Middle frontal gyrus (tissue), 1 donor: Measurements from ENCODE around the gene TRAF2.
A peak's percentile ranks its signal among the peaks of the same experiment; 100 is the strongest.
"Not testable (repeated sequence)": the region's sequence is repeated elsewhere in the genome, so short reads cannot be mapped to it uniquely, and the experiment has no call there.

Experiments used
- DNase-seq: peaks from one replicate; pipeline ENCODE4 v3.0.0-alpha.2; 2015; ENCODE audit warnings: low spot score; ENCODE audit errors: extremely low spot score

TRAF2 gene, protein sequence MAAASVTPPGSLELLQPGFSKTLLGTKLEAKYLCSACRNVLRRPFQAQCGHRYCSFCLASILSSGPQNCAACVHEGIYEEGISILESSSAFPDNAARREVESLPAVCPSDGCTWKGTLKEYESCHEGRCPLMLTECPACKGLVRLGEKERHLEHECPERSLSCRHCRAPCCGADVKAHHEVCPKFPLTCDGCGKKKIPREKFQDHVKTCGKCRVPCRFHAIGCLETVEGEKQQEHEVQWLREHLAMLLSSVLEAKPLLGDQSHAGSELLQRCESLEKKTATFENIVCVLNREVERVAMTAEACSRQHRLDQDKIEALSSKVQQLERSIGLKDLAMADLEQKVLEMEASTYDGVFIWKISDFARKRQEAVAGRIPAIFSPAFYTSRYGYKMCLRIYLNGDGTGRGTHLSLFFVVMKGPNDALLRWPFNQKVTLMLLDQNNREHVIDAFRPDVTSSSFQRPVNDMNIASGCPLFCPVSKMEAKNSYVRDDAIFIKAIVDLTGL

DNA sequence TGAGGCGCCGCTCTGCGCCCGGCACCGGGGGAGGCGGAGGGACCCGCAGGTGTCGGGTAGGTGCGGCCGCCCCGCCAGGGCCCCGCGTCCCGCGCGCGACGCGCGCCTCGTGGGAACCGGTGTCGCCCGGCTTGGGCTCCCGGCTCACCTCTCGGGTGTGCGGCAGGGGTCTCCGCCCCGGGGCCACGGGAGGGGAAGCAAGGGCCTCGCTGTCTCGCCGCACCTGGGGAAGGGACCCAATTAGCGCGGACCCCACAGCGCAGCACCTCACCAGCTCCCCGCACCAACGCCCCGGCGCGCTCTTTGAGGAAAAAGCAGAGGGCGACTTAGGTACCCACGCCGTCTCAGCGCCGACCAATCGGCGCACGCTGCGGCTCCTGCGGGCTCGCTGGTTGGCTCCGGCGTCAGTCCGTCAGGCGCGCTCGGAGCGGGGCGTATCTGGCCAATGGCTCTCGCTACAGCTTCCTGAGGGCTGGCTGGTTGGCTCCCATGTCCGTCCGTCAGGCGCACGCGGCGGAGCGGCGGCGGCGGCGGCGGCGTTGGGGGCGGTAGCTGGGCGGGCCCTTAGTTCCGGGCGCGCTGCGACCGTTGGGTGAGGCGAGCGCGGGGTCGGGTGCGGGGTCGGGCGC lies at the start of gene TRAF2:
TRAF2 (plus strand) TSS at position 567 of the 629 bp plus-strand sequence. CDS start 12,225 bp downstream, outside the sequence.
- DNase-seq, result peak; percentile 98

DNA sequence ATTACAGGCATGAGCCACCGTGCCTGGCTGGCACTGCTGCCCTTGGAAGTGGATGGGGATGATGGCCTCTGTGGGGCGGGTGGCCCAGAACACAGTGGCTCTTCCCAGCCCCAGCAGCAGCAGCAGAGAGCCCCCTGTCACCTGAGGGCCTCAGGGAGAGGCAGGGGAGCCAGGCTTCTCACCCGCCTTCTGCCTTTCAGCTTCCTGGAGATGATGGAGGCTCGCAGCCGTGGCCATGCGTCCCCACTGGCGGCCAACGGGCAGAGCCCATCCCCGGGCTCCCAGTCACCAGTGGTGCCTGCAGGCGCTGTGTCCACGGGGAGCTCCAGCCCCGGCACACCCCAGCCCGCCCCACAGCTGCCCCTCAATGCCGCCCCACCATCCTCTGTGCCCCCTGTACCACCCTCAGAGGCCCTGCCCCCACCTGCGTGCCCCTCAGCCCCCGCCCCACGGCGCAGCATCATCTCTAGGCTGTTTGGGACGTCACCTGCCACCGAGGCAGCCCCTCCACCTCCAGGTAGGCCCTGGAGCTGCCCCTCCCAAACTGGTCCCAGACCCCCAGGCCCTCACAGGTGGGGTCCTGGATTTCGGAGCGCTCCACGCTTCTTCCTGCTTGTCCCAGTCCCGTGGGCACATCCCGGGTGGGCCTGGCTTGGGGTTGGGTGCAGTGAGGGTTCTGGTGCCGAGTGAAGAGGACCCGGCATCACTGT lies 49.0 kb upstream of the TRAF2 start:
- DNase-seq, result no peak

DNA sequence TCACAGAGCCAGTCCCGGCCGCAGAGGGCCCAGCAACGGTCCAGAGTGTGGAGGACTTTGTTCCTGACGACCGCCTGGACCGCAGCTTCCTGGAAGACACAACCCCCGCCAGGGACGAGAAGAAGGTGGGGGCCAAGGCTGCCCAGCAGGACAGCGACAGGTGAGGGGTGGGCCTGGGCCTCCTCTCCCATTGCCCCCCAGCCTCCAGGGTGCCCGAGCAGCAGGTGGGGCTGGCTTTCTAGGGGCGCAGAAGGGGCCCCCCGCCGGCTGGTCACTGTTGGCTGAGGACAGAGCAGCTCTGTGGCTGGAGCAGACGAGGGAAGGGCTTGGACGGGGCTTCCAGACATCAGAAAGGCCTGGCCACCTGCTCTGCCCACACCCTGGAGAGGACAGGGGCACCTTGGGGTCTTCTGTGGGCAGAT lies 48.4 kb upstream of the TRAF2 start:
- DNase-seq, result not testable (repeated sequence)

DNA sequence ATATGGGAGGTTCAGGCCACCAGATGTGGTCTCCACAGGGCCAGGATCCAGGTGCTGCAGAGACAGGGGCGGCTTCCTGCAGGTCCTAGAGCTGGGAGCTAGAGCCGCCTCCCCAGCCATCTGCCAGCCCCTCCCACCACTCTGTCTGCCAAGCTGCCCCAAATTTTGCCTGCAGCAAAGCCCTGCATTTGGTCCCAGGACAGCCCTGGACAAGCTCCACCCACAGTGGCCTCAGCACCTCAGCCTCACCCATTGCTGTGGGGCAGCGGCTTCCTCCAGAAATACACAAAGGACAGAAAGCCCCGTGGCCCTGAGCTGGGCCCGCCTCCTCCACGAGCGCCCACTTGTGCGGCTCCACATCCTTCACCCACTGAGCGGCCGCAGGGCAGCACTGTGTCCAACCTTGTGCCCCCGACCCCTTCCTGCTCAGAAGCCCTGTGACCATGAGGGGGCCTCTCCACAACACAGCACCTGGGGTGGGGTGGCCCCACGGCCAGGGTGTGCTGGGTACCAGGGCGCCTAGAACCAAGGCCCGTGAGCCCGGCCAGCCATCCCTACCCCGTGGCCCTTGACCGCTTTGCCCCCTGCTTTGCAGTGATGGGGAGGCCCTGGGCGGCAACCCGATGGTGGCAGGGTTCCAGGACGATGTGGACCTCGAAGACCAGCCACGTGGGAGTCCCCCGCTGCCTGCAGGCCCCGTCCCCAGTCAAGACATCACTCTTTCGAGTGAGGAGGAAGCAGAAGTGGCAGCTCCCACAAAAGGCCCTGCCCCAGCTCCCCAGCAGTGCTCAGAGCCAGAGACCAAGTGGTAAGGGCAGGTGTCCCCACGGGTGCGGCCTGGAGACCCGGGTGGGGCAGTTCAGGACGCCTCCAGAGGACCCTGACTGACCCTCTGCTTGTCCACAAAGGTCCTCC lies 47.7 kb upstream of the TRAF2 start:
- DNase-seq, result no peak

DNA sequence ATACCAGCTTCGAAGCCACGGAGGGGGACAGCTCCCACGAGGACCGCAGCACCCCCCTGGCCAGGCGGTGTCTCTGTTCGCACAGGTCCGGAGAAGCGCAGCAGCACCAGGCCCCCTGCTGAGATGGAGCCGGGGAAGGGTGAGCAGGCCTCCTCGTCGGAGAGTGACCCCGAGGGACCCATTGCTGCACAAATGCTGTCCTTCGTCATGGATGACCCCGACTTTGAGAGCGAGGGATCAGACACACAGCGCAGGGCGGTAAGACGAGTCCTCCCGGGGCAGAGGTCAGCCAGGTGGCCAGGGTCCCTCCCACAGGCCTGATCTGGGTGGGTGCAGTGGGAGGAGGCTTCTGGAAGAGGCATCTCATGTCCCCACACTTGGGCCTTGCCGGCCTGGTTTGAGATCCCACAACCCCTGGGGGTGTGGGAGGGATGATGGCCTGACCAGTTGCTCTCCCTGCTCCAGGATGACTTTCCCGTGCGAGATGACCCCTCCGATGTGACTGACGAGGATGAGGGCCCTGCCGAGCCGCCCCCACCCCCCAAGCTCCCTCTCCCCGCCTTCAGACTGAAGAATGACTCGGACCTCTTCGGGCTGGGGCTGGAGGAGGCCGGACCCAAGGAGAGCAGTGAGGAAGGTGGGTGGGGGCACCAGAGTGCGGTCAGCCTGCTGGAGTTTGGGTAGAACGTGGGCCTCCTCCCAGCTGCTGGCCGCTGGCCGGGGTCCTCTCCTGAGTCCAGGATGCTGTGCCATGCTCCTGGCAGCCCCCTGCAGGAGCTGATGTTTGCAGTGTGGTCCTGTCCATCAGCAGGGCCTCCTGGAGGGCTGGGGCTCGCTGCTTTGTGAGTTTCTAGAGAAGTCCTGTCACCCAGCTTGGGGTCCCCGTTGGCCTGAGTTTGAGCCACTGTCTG lies 46.8 kb upstream of the TRAF2 start:
- no peak for DNase-seq

DNA sequence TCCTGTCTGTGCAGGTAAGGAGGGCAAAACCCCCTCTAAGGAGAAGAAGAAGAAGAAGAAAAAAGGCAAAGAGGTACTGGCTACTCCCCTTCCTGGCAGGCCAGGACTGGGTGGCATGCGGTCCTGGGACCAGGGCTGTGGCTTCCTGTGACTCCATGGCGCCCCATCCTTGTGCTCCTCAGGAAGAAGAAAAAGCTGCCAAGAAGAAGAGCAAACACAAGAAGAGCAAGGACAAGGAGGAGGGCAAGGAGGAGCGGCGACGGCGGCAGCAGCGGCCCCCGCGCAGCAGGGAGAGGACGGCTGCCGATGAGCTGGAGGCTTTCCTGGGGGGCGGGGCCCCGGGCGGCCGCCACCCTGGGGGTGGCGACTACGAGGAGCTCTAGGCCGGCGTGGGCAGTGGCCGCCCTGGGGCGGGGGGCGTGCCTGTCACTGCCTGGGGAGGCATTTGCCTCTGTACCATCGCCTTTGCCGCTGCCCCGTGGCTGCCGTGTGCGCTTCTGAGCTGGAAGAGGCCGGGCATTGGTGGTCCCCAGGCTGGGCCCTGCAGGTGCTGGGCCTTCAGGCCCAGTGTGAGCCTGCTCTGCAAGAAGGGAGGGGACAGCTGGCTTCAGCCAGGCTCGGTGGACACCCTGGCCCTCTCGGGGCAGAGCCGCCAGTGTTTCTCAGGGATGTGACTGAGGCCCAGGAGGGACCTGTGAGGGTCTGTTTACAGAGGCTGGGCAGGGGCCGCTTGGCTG lies 46.0 kb upstream of the TRAF2 start:
- no peak for DNase-seq

DNA sequence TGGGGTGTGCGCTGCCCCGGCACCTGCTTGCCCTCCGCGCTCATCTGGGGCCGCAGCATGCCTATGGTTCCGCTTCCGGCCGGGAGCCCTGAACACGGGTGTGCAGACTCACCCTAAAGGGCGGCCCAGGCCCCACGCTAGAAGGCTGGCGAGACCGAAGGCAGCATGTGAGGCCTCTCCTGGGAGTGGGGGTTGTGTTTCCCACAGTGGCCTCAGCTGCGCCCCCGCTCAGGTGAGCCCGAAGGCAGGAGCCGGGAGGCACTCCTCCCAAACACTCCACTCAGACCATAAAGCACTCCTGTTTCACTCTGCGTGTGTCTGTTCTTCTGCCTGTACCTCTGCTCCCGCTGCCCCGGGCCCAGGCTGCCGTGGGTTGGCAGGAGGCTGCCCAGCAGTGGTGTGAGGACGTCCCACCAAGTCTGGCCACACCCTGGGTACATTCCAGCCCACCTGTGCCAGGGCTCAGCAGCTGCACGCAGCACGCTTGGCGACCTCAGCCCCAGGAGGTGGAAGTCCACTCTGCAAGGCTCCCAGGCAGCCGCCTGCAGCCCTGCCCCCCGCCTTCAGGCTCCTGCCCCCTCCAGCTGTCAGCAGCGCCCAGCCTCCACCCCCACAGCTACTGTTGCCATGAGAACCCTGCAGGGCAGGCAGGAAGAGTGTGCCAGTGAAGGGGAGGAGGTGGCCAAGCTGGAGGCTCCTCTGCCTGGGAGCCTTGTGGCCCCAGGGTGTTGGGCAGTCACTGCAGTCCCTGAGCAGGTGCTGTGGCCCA lies 45.3 kb upstream of the TRAF2 start:
- DNase-seq, result peak; percentile 78

DNA sequence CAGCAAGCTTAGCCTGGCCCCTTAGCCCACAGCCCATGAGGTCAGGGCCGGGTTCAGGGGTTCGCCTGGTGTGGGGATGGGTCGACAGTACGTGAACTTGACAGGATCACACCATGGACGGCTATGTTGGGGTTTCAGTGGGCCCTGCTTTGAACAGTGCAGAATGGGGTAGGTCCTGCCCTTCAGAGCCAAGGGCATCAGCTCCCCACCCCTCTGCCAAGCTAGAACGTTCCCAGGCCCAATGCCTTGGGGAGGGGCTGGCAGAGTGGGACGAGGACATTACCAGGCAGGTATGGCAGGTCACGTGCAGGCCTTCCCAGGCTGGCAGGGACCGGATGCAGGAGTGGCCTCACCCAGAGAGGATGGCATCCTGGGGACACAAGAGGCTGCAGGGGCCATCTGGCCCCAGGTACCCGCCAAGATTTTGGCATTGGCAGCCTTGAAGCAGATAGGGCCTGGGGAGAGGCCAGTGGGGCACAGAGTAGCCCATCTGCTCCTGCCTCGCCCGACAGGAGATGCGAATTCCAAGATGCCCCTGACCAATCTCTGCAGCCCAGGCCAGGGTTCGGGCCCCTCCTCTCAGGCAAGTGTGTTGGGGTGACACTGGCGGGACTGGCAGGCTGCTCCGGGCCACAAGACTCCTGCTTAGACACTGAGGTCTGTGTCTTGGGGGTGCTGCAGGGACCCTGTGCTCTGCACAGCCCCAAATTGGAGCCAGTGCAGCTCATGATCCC lies 44.5 kb upstream of the TRAF2 start:
- DNase-seq, result not testable (repeated sequence)

DNA sequence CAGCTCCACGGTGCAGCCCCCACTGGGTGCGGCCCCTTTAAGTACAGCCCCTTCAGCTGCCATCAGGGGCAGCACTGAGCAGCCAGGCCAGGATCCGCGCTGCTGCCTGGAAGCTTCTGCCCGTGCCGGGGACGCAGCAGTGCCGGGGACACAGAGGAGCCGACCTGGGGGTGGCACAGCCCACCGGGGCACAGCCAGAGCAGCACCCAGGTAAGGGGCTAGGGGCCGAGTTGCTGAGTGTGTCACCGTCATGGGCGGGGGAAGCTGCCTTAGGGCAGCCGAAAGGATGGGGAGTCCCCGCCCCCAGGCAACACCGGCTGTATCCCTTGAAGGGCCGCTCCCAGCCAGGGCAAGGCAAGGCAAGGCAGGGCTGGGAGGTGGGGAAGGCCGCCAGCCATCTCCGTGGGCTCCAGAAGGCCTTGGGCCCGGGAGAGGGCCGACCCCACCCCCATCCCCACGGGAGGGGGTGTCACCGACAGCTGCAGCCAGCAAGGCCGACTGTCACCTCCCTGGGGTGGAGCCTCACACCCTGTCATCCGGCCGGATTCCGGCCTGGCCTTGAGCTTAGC lies 43.9 kb upstream of the TRAF2 start, which contains the start of gene AJM1:
AJM1 (plus strand) TSS at position 99 of the 569 bp plus-strand sequence. CDS start 1,937 bp downstream, outside the sequence.
- peak; percentile 78 for DNase-seq

DNA sequence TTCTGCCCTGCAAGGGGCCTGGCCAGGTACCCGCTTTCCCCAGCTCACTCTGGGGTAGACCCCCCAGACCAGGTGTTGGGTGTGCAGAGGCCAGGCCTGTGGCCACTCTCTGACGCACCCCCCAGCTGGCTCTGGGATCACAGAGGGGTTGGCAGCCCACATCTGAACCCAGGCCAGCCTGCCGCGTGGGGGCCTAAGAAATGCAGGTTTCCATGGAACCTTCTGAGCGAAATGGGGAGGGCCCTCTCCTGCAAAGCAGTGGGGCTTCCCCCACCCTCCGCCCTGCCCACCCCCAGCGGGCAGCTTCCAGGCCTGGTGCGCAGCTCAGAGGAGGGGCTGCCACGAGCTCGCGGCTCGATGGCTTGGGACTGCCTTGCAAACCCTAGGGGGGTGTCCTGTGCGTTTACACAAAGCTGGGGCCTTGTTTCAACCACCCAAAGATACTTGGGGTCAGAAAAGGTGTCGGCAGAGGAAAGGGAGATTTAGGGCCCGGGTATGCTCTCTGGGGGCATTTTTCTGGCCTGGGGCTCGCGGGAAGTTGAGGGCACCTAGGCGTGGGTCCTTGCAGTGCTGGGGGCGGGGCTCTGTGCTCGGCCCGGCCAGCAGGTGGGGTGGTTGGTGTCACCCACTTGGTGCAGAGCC lies 43.0 kb upstream of the TRAF2 start:
- not testable (repeated sequence) for DNase-seq

DNA sequence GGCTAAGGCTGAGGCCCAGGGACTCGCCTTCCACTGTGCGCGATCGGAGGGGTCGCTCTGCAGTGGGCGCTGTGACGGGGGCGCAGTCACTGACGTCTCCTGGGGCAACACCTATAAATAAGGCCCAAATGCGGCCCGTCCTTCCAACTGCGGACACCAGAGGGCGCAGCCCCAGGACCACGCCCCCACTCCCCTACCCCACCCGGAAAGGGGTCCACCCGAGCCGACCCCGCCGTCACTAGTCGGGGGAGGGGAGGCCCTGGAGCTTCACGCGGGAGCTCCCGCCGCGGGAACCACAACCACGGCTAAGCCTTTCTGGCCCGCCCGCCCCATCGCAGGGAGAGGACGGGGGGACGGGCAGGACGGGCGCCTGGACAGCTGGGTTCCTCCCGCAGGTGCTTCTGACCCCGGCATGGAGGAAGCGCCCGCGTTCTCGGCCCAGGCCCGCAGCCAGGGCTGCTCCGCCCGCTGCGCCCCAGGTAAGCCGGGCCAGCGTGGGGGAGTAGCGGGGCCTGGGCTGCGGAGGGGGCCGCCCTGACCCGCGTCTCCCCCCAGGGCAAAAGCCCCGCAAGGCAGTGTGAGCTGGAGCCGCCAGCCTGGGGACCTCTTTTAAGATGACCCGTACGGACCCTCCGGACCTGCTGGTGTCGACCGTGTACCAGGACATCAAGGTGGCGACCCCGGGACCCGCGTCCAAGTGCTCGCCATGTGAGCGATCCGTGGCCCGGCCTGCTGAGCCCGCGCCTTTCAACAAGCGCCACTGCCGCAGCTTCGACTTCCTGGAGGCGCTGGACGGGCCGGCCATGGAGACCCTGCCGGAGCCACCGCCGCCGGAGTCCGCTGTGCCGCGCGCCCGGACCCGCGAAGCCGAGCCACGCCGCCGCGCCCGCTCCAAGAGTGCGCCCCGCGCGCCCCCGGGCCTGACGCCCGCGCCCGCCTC lies 42.2 kb upstream of the TRAF2 start:
- not testable (repeated sequence) for DNase-seq

DNA sequence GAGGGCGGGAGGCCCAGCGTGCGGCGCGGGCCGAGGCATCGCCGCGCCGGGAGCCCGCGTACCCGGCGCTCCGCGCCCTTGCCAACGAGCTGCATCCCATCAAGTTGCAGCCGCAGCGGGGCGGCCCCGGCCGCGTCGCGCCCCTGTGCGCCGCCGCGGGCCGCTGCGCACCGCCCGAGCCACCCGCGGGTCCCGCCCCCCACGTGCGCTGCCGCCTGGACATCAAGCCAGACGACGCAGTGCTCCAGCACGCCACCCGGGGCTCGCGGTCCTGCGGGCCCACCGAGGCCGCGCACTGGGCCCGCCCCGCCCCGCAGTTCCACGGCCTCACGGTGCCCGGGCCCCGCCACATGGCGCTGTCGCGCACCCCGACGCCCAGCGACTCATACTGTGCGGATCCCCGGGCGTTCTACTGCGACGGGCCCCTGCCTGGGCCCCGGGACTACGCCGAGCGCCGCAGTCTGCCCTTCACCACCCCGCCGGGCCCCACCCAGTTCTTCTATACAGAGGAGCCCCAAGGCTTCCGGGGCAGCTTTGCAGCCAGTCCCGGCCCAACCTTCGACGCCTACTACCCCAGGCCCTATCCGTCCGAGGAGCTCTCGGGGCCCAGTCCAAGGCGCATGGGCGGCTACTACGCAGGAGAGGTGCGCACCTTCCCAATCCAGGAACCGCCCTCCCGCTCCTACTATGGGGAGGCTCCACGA lies 41.4 kb upstream of the TRAF2 start:
- DNase-seq, result no peak

DNA sequence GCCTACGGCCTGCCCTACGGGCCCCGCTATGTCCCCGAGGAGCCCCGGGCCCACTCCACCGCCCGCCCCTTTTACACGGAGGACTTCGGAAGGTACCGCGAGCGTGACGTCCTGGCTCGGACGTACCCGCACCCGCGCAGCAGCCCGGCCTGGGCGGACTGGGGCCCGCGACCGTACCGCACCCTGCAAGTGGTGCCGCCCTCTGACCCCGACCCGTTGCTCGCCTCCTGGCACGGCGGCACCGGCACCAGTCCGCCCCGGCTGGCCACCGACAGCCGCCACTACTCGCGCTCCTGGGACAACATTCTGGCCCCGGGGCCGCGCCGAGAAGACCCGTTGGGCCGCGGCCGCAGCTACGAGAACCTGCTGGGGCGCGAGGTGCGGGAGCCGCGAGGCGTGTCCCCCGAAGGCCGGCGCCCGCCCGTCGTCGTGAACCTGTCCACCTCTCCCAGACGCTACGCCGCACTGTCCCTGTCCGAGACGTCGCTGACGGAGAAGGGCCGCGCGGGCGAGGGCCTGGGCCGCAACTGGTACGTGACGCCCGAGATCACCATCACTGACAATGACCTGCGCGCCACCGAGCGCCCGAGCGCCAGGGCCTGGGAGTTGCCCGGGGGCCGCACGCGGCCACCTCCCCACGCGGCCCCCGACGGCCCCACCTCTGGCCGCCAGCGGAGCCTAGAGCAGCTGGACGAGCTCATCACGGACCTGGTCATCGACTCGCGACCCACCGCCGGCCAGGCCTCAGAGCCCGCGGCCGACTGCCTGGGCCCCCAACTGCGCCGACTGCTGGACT lies 40.7 kb upstream of the TRAF2 start:
- DNase-seq, result no peak
